ENCODE results near the gene BLOC1S4. TPM values are rescaled to one million over a fixed set of nuclear protein-coding genes. Genes with fewer than 3 reads are reported as not detected.

The BLOC1S4 gene
- polyA plus RNA-seq, 3 donors: 4.7 to 10.8 (median 7.9) TPM

Other genes with a start within 250 kb of the BLOC1S4 start
- gene PPP2R2C, start 243.6 kb upstream of the BLOC1S4 start, polyA plus RNA-seq: under 1 TPM; 0.09 to 0.34 (median 0.32) TPM
- 10 to 100 TPM in 2 of 3 donors, 1 to 10 TPM in 1; 8.7 to 14.9 (median 13.0) TPM for gene MAN2B2, start 141.0 kb upstream of the BLOC1S4 start, polyA plus RNA-seq
- gene MRFAP1, start 75.5 kb upstream of the BLOC1S4 start, polyA plus RNA-seq: 100 to 1,000 TPM; 132 to 387 (median 251) TPM
- 10 to 100 TPM in 2 of 3 donors, 1 to 10 TPM in 1; 1.2 to 77.3 (median 48.6) TPM for gene S100P, start 22.3 kb upstream of the BLOC1S4 start, polyA plus RNA-seq
- 10 to 100 TPM; 23.3 to 66.1 (median 34.0) TPM for gene MRFAP1L1, start 6.3 kb upstream of the BLOC1S4 start, polyA plus RNA-seq
- 1 to 10 TPM; 3.8 to 9.8 (median 6.7) TPM for gene KIAA0232, start 66.6 kb downstream of the BLOC1S4 start, polyA plus RNA-seq
- 10 to 100 TPM; 12.2 to 22.9 (median 22.9) TPM for gene TBC1D14, start 193.7 kb downstream of the BLOC1S4 start, polyA plus RNA-seq

All from adipose tissue (tissue), 3 donors.